Fibroblast of mammary gland (primary cell): ENCODE results near the gene DDX51.

Experiments
- DNase-seq: peaks from one replicate; pipeline ENCODE4 v3.0.0-alpha.2; 2010; ENCODE audit warnings: low read depth
- H3K4me3 ChIP-seq: 2 replicates; pipeline ENCODE4 v1.5.1; 2011; ENCODE audit warnings: low read depth, mild to moderate bottlenecking, low read length, moderate library complexity; ENCODE audit not compliant: control insufficient read depth
- TF ChIP-seq, protein P1 (sequence below): conservative IDR thresholded peaks from 2 replicates; pipeline ENCODE4 v1.5.1; 2011; ENCODE audit warnings: low read depth, low read length, inconsistent platforms; ENCODE audit not compliant: control insufficient read depth, insufficient read depth

Gene DDX51

DNA sequence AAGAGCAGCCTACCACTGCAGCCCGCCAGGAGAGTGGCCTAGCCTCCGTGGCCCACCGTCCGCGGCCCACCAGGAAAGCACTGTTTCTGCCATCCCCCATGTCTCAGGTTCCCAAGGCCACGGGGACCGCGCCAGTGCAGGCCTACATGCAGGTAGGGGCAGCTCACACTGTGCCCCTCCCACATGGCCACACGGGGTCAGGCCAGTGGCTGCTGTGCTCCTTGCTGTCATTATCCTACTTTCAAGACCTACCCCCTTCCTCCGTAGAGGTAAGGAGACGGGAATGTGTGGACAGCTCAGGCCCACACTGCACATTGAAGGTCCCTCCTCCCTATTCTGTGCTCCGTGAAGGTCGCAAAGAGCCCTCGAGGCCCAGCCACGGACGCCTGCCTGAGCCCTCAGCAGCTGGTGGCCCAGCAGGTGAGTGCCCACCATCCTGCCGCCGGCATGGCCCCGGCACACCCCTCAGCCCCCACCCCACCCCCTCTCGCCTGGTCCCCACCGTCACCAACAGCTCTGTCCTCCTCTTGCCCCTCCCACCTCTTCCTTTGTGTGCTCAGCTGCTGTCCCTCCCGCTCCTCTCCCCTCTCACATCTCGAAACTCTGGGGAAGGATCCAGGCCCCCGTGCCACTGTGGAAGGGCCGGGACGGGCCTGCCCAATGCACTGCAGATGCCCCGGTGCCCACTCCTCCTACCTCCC is 10.0 kb downstream of the DDX51 start:
- TF ChIP-seq, protein P1, sequence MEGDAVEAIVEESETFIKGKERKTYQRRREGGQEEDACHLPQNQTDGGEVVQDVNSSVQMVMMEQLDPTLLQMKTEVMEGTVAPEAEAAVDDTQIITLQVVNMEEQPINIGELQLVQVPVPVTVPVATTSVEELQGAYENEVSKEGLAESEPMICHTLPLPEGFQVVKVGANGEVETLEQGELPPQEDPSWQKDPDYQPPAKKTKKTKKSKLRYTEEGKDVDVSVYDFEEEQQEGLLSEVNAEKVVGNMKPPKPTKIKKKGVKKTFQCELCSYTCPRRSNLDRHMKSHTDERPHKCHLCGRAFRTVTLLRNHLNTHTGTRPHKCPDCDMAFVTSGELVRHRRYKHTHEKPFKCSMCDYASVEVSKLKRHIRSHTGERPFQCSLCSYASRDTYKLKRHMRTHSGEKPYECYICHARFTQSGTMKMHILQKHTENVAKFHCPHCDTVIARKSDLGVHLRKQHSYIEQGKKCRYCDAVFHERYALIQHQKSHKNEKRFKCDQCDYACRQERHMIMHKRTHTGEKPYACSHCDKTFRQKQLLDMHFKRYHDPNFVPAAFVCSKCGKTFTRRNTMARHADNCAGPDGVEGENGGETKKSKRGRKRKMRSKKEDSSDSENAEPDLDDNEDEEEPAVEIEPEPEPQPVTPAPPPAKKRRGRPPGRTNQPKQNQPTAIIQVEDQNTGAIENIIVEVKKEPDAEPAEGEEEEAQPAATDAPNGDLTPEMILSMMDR: no peak
- no peak for DNase-seq
- no peak overlapping the region for H3K4me3 ChIP-seq

DNA sequence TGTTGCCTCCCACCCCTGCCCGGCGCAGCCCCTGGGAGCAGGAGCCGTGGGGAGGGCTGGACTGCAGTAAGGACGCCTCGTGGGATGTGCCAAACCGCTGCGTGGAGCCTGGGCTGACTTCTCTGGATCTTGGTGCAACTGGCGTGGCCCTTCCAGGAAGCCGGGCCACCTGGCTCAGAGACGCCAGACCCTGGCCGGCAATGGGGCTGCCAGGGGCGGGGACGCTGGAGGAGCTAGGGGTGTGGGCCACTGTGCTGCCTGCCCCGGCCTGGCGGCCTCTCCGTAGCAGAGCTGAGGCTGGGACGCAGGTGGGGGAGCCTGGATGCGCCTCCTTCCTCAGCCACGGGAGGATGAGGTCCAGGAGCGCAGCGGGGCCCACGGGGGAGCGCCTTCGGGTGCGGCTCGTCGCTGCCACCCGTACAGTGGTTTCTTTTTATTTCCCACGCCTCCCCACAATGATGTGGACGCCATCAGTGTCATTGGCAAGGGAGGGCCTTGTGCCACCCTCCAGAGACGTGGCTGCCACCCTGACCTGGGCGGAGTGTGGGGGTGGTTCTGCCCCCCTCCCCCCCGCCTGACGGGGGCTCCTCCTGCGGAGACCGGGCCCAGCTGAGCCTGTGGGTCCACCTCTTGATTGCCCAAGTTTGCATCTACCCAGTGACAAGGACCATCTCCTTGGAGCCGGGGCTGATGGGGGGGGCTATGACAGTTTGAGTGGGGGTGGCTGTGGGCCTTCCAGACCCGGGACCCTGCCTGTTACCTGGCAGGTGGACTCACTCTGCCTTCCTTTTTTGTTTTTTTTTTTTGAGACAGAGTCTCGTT is 11.3 kb downstream of the DDX51 start:
- no peak overlapping the region for H3K4me3 ChIP-seq
- TF ChIP-seq, protein P1: no peak
- DNase-seq: no peak

DNA sequence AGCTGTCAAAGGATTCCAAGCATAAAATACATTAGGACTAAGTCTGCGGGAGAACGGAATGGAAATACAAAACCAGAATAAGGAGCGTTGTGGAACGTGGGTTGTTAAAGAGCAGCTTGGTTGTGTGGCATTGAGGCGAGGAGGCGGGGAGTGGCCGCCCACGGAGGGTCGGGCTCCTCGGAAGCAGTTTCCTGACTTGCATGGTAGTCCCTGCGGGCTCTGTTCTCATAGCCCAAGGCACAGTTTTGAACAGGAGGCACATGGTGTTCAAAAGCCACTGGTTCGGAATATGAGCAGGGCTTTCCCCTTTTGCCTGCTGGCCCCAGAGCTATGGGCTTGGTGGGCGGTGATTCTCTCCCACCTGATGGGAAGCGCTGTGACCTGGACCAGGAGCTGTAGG is 12.2 kb downstream of the DDX51 start:
- no peak for DNase-seq
- TF ChIP-seq, protein P1: no peak
- H3K4me3 ChIP-seq: no peak overlapping the region

DNA sequence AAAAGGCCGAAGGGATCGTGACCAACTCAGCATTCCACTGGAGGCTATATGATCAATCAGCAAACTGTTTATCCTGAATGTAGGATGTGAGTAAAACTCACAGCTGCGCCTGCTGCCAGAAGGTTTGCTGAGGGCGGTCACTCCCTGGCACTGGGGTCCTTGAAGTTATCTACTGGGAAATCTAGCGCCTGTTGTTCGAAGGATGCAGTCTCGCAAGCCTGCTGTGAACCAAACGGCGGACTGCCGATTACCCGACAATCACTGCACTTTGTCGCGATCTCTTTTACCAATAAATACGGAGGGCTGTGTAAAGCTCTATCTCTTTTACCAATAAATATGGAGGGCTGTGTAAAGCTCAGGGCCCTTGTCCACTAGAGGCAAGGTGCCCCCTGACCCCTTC is 12.9 kb downstream of the DDX51 start:
- no peak overlapping the region for H3K4me3 ChIP-seq
- TF ChIP-seq, protein P1: no peak

DNA sequence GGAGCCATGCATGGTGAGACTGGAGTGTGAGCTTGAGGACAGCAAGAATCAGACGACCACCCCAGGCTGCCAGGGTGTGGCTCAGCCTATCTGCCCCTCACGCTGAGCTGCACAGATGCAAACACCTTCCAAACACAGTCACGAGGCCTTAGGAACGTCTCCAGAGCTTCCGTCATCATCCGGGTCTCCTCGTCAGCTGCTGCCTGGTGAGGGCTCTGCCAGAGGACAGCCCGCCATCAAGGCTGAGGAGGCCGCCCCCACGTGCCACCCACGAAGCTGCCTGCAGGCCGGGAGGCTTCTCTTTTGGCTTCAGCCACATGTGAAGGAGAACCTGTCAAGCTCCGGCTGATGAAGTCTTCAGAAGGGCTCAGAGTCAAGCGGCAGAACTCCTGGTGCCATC is 13.4 kb downstream of the DDX51 start:
- H3K4me3 ChIP-seq: no peak overlapping the region
- TF ChIP-seq, protein P1: no peak

More for the DNA sequence above, 12.9 kb downstream of the DDX51 start:
- DNase-seq: no peak

DNA sequence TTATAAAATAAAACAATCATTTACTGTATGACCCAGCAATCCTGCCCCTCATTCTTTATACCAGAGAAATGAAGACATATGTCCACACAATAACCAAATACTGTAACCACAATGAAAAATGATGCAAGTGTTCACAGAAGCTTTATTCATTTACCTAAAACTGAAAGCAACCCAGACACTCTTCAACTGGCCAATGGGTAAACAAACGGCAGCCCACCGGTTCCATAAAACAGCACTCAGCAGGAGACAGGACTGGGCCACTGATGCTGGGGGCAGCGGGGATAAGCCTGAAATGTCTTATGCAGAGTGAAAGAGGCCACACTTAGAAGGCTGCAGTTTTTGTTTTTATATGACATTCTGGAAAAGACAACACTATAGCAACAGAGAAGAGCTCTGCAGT is 15.1 kb downstream of the DDX51 start:
- TF ChIP-seq, protein P1: no peak
- DNase-seq: no peak
- no peak overlapping the region for H3K4me3 ChIP-seq

More for the DNA sequence above, 13.4 kb downstream of the DDX51 start:
- DNase-seq: no peak
